Stimulated activated CD4-positive, alpha-beta T cell treated with anti-CD3 and anti-CD28 coated beads, Interleukin-12 subunit alpha, Interleukin-12 subunit beta, amount 100 ng/mL, for 24 hours (primary cell): ENCODE measurements around the gene TBC1D3I.
"Not testable (repeated sequence)": the region's sequence is repeated elsewhere in the genome, so short reads cannot be mapped to it uniquely, and the experiment has no call there.

Experiments
- DNase-seq, 2 experiments: peaks; one replicate each; pipeline ENCODE4 v3.0.0-alpha.2; 2020; ENCODE audit warnings: low read depth in 2 of 2

The TBC1D3I gene

DNA sequence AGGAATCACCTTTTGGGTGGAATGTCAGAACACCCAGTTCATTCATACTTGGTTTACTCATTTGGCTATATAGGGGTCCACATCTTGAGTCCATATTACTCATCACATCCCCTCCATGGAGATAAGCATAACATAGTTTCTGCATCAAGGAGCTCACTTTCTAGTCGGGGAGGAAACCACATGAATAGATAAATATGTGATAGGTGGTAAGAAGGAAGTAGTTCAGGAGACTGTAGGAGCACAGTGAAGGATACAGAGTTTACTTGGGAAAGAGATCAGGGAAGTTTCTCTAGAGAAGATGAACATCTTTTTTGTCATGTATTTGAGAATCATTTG is 57.9 kb downstream of the TBC1D3I start:
- not testable (repeated sequence) for DNase-seq

- no peak for DNase-seq
These were observed 58.5 kb downstream of the TBC1D3I start for GRCh38 chr17:36205637-36206485.

- no peak for DNase-seq
These were observed 59.5 kb downstream of the TBC1D3I start for GRCh38 chr17:36204724-36205500.
